SK-N-SH (cell line): ENCODE data around the gene CCDC187.

Experiments used
- CTCF ChIP-seq: fragments of 200-600 bp; sonication (generic); IDR thresholded peaks from 2 replicates; pipeline ENCODE4 v1.6.1; 2017; ENCODE audit warnings: antibody characterized with exemption, mild to moderate bottlenecking, moderate library complexity
- FOXJ3 ChIP-seq: sonication (generic); formaldehyde crosslinking; IDR thresholded peaks from 2 replicates; pipeline ENCODE4 v1.5.1; 2020; ENCODE audit warnings: mild to moderate bottlenecking, missing genetic modification reagents
- POLR2AphosphoS5 ChIP-seq: IDR thresholded peaks from 2 replicates; pipeline ENCODE4 v1.6.1; 2012; ENCODE audit warnings: low read depth, low read length
- SIN3A ChIP-seq: IDR thresholded peaks from 2 replicates; pipeline ENCODE4 v1.6.1; 2012; ENCODE audit warnings: low read depth, mild to moderate bottlenecking, low read length, moderate library complexity, borderline replicate concordance
- TAF1 ChIP-seq: IDR thresholded peaks from 2 replicates; pipeline ENCODE4 v1.6.1; 2012; ENCODE audit warnings: low read depth, mild to moderate bottlenecking, low read length, moderate library complexity, borderline replicate concordance

GRCh38 chr9:136274786-136275654 is 28.9 kb downstream of the CCDC187 start:
- TF ChIP-seq CTCF (no peak), POLR2AphosphoS5 (no peak), TAF1 (no peak), SIN3A (no peak), FOXJ3 (no peak)
